ENCODE measurements around the gene PDE11A. TPM values are rescaled to one million over a fixed set of nuclear protein-coding genes. Genes with fewer than 3 reads are reported as not detected.
A peak's percentile ranks its signal among the peaks of the same experiment; 100 is the strongest.

PDE11A gene
- total and polyA plus RNA-seq, 2 of the 13 experiments (the other 11 are each of a cell fraction or from before 2014, with no cell fraction given): 1.2 to 1.7 TPM

GRCh38 chr2:177735318-177735803, 337.2 kb downstream of the PDE11A start:
- Histone ChIP-seq H3K27me3 (ENCODE audit: control insufficient read depth in 1 of 2, insufficient read depth in 2 of 2, low read length in 2 of 2) (no peaks in the 10 kb centered on the region), H3K4me1 (ENCODE audit: insufficient read depth, low read length) (no peaks in the 10 kb centered on the region), H3K9ac (ENCODE audit: insufficient read depth, low read depth, low read length) (no peak overlapping the region), H3K36me3 (replicated peaks in 1 of 2; ENCODE audit: control insufficient read depth in 1 of 2, insufficient read depth in 2 of 2, low read length in 2 of 2) (no peaks in the 10 kb centered on the region), H3K79me2 (ENCODE audit: insufficient read depth, low read length) (no peaks in the 10 kb centered on the region), H3K9me3 (ENCODE audit: low read length) (no peaks in the 10 kb centered on the region), H4K20me1 (ENCODE audit: insufficient read depth, low read length) (no peaks in the 10 kb centered on the region), H3K27ac (ENCODE audit: extremely low read length, insufficient read depth, low read length) (no peak overlapping the region), H3K4me2 (ENCODE audit: low read depth, low read length) (no peak overlapping the region), H3K4me3 (replicated peaks in 1 of 3; ENCODE audit: insufficient read depth in 1 of 3, low read depth in 2 of 3, low read length in 3 of 3) (no peak overlapping the region), H2AFZ (ENCODE audit: low read length) (no peak overlapping the region)
- BruUV-seq (replicated peaks): no TSS peak
- FAIRE-seq (no peak), DNase-seq (ENCODE audit: low spot score) (no peak), ATAC-seq (peak; percentile 31; the same call in 1 of the 3 replicates)
- ChIA-PET CTCF (ENCODE audit: low intra/inter-chr PET ratio, low total read pairs) (interaction anchor here (1.2 kb wide), 1 partner anchor 11 kb away, joined by 3 read pairs; no protein-coding TSS in a partner anchor), POLR2A (no interaction called here)
- 75% methylated on average over 6 of the region's 6 CpGs for WGBS (ENCODE audit: low lambda C conversion rate)
- TF ChIP-seq CEBPB (IDR thresholded peaks at IDR 0.05; ENCODE audit: borderline replicate concordance, low read depth, low read length) (0 out of 2 replicates have a peak, but pooled peaks have one; percentile 8), NFE2L2 (IDR thresholded peaks at IDR 0.05; ENCODE audit: low read length) (no peak), CBFB (CRISPR knock-in tag; IDR thresholded peaks at IDR 0.05) (no peak)
- in situ Hi-C loops (cut with HindIII; ENCODE audit: extremely low pct_ligation_motif_present, low pct_unique_long_range_greater_than_20kb) (no loop called here), intact Hi-C loops (cut with micrococcal nuclease; ENCODE audit: unreplicated experiment) (no loop called here)

- Histone ChIP-seq H3K79me2 (ENCODE audit: insufficient read depth, low read length) (no peaks in the 10 kb centered on the region), H4K20me1 (ENCODE audit: insufficient read depth, low read length) (no peaks in the 10 kb centered on the region), H3K36me3 (replicated peaks in 1 of 2; ENCODE audit: control insufficient read depth in 1 of 2, insufficient read depth in 2 of 2, low read length in 2 of 2) (no peaks in the 10 kb centered on the region), H3K4me2 (ENCODE audit: low read depth, low read length) (no peak overlapping the region), H3K27me3 (ENCODE audit: control insufficient read depth in 1 of 2, insufficient read depth in 2 of 2, low read length in 2 of 2) (no peaks in the 10 kb centered on the region), H3K4me1 (ENCODE audit: insufficient read depth, low read length) (no peaks in the 10 kb centered on the region), H3K9me3 (ENCODE audit: low read length) (no peaks in the 10 kb centered on the region), H3K9ac (ENCODE audit: insufficient read depth, low read depth, low read length) (no peak overlapping the region), H3K4me3 (replicated peaks in 1 of 3; ENCODE audit: insufficient read depth in 1 of 3, low read depth in 2 of 3, low read length in 3 of 3) (no peak overlapping the region), H3K27ac (ENCODE audit: extremely low read length, insufficient read depth, low read length) (no peak overlapping the region), H2AFZ (ENCODE audit: low read length) (no peak overlapping the region)
- no TSS peak for BruUV-seq (replicated peaks)
- FAIRE-seq: no peak
- CTCF ChIA-PET (ENCODE audit: low intra/inter-chr PET ratio, low total read pairs): no interaction called here
- no peak for ATAC-seq
- intact Hi-C loops (cut with micrococcal nuclease; ENCODE audit: unreplicated experiment) (no loop called here), in situ Hi-C loops (cut with HindIII; ENCODE audit: extremely low pct_ligation_motif_present, low pct_unique_long_range_greater_than_20kb) (no loop called here)
- DNase-seq (ENCODE audit: low spot score): no peak
- WGBS (ENCODE audit: low lambda C conversion rate): 53% methylated on average over 2 of the region's 2 CpGs
- no peak for TF ChIP-seq TAF1 (CRISPR knock-in tag; IDR thresholded peaks at IDR 0.05)
- no peak for TF ChIP-seq ZNF556 (CRISPR knock-in tag; IDR thresholded peaks at IDR 0.05; ENCODE audit: borderline replicate concordance)
- TF ChIP-seq NFIC (IDR thresholded peaks at IDR 0.05; ENCODE audit: low read length): no peak
- TF ChIP-seq FOSL2 (CRISPR knock-in tag; IDR thresholded peaks at IDR 0.05): no peak
- TF ChIP-seq ZNF615 (CRISPR knock-in tag; IDR thresholded peaks at IDR 0.05; ENCODE audit: borderline replicate concordance): no peak
- TF ChIP-seq BATF2 (CRISPR knock-in tag; IDR thresholded peaks at IDR 0.05): no peak
- TF ChIP-seq ATF3 (CRISPR knock-in tag; IDR thresholded peaks at IDR 0.05): no peak
- TF ChIP-seq ZNF775 (CRISPR knock-in tag; IDR thresholded peaks at IDR 0.05; ENCODE audit: borderline replicate concordance): no peak
- no peak for TF ChIP-seq ATF7-NPFF (CRISPR knock-in tag; IDR thresholded peaks at IDR 0.05; ENCODE audit: low read depth)
- TF ChIP-seq HNRNPK (IDR thresholded peaks at IDR 0.05; ENCODE audit: low read depth, low read length, poor library complexity, severe bottlenecking): no peak
- no peak for TF ChIP-seq CC2D1A (CRISPR knock-in tag; IDR thresholded peaks at IDR 0.05)
- no peak for TF ChIP-seq ZKSCAN5 (CRISPR knock-in tag; IDR thresholded peaks at IDR 0.05)
- TF ChIP-seq, protein P1, sequence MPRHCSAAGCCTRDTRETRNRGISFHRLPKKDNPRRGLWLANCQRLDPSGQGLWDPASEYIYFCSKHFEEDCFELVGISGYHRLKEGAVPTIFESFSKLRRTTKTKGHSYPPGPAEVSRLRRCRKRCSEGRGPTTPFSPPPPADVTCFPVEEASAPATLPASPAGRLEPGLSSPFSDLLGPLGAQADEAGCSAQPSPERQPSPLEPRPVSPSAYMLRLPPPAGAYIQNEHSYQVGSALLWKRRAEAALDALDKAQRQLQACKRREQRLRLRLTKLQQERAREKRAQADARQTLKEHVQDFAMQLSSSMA (CRISPR knock-in tag; IDR thresholded peaks at IDR 0.05): no peak
- no peak for TF ChIP-seq MTA3 (CRISPR knock-in tag; IDR thresholded peaks at IDR 0.05)
- POLR2A ChIA-PET: no interaction called here
Measured at GRCh38 chr2:177733322-177733855, 339.2 kb downstream of the PDE11A start.
